Tibial nerve (tissue), 4 donors: ENCODE data around the gene DCBLD2.

Experiments used
- EP300 ChIP-seq, 2 donors: sonication (generic); formaldehyde crosslinking; IDR thresholded peaks; one replicate each; pipeline ENCODE4 v1.6.1; 2017; ENCODE audit warnings: antibody characterized with exemption in 2 of 2, mild to moderate bottlenecking in 1 of 2
- POLR2A ChIP-seq, 2 donors: fragments of 450-650 bp; IDR thresholded peaks; one replicate each; pipeline ENCODE4 v1.6.1; 2017; ENCODE audit warnings: antibody characterized with exemption in 2 of 2, mild to moderate bottlenecking in 2 of 2, moderate library complexity in 2 of 2
- TF ChIP-seq, protein P1 (sequence below), 5 experiments: fragments of 200-600 bp in 3 of 5; fragments of 450-650 bp in 2 of 5; sonication (generic) in 3 of 5; IDR thresholded peaks; one replicate each; pipeline ENCODE4 v1.5.1; 2016 to 2019; ENCODE audit warnings: antibody characterized with exemption in 5 of 5, mild to moderate bottlenecking in 3 of 5, moderate library complexity in 2 of 5

DNA sequence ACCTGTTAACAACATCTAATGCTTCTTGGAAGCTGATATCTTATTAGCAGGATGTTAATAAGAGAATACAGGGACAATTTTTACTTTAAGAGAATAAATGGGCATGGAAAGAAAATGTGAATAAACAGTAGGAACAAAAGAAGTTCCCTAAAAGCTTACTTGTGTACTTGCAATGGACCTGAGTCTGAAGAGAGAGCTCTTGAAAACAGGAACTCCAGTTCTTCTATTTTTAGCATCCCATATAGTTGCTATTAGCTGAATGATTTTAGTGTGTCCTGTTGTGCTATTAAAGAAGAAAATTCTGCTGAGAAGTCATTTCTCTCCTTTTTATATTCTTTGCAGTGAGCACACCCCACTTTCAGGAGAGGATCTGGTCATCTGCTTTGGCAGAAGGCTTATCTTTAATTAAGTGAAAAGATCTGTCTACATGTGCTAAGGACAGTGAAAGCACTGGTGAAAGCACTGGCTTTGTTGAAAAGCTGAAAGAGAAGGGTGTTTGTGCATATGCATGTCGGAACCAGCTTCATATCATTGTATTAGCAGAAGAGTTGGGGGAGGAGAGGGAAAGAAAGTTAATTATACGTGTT lies 139.8 kb downstream of the DCBLD2 start:
- TF ChIP-seq, protein P1, sequence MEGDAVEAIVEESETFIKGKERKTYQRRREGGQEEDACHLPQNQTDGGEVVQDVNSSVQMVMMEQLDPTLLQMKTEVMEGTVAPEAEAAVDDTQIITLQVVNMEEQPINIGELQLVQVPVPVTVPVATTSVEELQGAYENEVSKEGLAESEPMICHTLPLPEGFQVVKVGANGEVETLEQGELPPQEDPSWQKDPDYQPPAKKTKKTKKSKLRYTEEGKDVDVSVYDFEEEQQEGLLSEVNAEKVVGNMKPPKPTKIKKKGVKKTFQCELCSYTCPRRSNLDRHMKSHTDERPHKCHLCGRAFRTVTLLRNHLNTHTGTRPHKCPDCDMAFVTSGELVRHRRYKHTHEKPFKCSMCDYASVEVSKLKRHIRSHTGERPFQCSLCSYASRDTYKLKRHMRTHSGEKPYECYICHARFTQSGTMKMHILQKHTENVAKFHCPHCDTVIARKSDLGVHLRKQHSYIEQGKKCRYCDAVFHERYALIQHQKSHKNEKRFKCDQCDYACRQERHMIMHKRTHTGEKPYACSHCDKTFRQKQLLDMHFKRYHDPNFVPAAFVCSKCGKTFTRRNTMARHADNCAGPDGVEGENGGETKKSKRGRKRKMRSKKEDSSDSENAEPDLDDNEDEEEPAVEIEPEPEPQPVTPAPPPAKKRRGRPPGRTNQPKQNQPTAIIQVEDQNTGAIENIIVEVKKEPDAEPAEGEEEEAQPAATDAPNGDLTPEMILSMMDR (IDR thresholded peaks at IDR 0.05), result no peak
- TF ChIP-seq POLR2A (IDR thresholded peaks at IDR 0.05) (no peak), EP300 (IDR thresholded peaks at IDR 0.05) (no peak)
